ENCODE results near the gene PDGFC.

PDGFC gene

DNA sequence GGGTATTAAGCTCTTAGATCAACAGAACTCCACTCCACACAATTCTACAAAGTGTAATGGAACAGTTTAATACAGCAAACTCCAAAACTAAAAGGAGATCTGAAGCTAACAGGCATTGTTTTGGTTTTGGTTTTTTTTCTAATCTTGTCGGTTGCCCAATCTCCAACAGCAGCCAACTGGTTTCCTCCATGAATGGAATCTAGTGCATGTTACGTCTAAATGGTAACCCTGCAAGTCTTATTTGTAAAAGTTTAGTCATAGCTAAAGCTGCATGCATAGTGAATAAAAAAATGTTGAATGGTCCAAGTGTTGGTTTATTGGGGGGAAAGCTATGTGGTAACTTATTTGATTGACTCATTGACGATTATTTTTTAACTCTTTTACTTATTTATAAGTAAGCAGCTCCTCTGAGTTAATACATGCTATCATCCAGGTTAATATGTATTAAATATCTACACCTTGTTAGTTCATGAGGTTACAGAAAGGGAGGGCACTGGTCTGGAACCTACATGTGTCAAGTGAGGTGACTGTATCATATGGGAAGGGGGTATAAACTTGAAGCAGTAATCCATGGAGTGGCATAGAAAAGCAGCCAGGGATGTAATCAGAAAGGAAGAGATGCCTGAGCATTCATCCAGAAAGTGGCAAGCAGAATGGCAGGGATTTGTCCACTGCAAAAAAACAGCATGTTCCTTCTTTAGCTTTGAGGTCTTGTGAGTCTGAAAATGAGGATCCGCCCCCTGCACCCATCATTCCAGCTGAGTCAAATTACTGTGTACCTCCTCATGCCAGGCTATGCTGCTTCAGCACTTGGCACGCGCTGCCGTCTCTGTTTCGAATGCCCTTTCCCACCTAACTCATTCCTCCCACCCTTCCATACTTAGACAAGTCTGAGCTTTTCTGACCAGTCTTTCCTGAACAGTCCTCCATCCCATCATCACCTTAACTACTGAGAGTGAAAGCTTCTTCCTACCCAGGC is 81.7 kb downstream of the PDGFC start:
- Histone ChIP-seq H2BK120ac (ENCODE audit: low read depth, low read length) (no peak overlapping the region), H2AK5ac (ENCODE audit: low read length) (no peak overlapping the region), H2BK15ac (replicated peaks; ENCODE audit: low read depth) (no peak overlapping the region), H3K4me3 (ENCODE audit: low read length) (no peak overlapping the region), H3K79me2 (ENCODE audit: control insufficient read depth, insufficient read depth, low read length) (no peaks in the 10 kb centered on the region), H2BK5ac (ENCODE audit: low read length) (no peak overlapping the region), H3K56ac (ENCODE audit: low read length) (no peak overlapping the region), H3K36me3 (ENCODE audit: control insufficient read depth, insufficient read depth, low read length) (no peaks in the 10 kb centered on the region), H3K4me1 (ENCODE audit: control insufficient read depth, low read depth, low read length) (no peaks in the 10 kb centered on the region), H3K18ac (ENCODE audit: low read length) (no peak overlapping the region), H3K9ac (ENCODE audit: low read length) (no peak overlapping the region), H3K4me2 (ENCODE audit: low read length) (no peak overlapping the region), H3K4ac (ENCODE audit: low read depth, low read length) (no peak overlapping the region), H3K79me1 (ENCODE audit: low read length) (no peaks in the 10 kb centered on the region), H3K23ac (ENCODE audit: low read length) (no peak overlapping the region), H4K8ac (ENCODE audit: low read depth, low read length) (no peak overlapping the region), H3K27me3 (ENCODE audit: insufficient read depth, low read length, poor library complexity) (no peaks in the 10 kb centered on the region), H4K5ac (ENCODE audit: low read length) (no peak overlapping the region), H3K27ac (ENCODE audit: low read depth, low read length) (no peak overlapping the region)
- no CpG with 5 or more reads among the region's 8 CpGs for WGBS (ENCODE audit: extremely low coverage, insufficient coverage, low lambda C conversion rate)
- no peak for DNase-seq

DNA sequence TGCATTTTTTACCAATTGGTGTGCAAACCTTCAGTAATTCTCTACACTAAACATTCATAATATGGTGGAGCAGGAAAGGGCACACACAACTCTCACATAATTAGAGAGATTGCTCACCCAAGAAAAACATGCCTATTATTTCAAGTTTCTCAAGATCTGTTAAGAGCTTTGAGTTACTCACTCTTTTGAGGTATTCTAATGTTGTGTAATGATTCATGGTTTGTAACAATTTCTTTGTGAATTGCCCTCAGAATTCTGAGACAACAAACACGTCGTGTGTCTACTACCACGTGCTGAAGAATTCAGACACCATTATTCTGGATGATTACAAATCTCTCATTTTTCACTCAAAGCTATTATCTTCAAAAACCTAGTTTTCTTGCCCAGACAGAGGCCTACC is 82.8 kb downstream of the PDGFC start:
- Histone ChIP-seq H3K18ac (ENCODE audit: low read length) (no peak overlapping the region), H3K79me2 (ENCODE audit: control insufficient read depth, insufficient read depth, low read length) (no peaks in the 10 kb centered on the region), H2BK15ac (replicated peaks; ENCODE audit: low read depth) (no peak overlapping the region), H3K4me1 (ENCODE audit: control insufficient read depth, low read depth, low read length) (no peaks in the 10 kb centered on the region), H3K23ac (ENCODE audit: low read length) (no peak overlapping the region), H2BK120ac (ENCODE audit: low read depth, low read length) (no peak overlapping the region), H3K4ac (ENCODE audit: low read depth, low read length) (no peak overlapping the region), H3K36me3 (ENCODE audit: control insufficient read depth, insufficient read depth, low read length) (no peaks in the 10 kb centered on the region), H3K56ac (ENCODE audit: low read length) (no peak overlapping the region), H3K9ac (ENCODE audit: low read length) (no peak overlapping the region), H3K4me3 (ENCODE audit: low read length) (no peak overlapping the region), H3K4me2 (ENCODE audit: low read length) (no peak overlapping the region), H2BK5ac (ENCODE audit: low read length) (no peak overlapping the region), H3K27me3 (ENCODE audit: insufficient read depth, low read length, poor library complexity) (no peaks in the 10 kb centered on the region), H4K5ac (ENCODE audit: low read length) (no peak overlapping the region), H3K79me1 (ENCODE audit: low read length) (no peaks in the 10 kb centered on the region), H3K27ac (ENCODE audit: low read depth, low read length) (no peak overlapping the region), H4K8ac (ENCODE audit: low read depth, low read length) (no peak overlapping the region), H2AK5ac (ENCODE audit: low read length) (no peak overlapping the region)
- DNase-seq = no peak
- no CpG with 5 or more reads among the region's 3 CpGs for WGBS (ENCODE audit: extremely low coverage, insufficient coverage, low lambda C conversion rate)

DNA sequence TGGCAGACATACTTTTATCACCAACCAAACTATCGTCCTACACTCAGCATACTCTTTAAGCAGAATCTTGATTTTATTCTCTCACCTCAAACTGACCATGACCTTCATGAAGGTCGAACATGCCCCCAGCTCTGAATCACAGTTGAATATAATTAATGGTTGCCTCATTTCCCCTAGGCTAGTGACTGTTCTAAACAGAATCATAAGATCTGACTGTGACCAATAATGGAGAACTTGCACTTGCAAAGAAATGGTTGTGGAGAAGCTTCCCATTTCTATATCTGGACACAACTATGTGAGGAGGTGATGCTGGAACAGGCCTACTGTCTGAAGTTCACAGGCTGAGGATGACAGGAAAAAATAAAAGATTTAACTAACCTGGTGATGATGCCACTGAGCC is 85.1 kb downstream of the PDGFC start:
- WGBS (ENCODE audit: extremely low coverage, insufficient coverage, low lambda C conversion rate) = no CpG with 5 or more reads among the region's 2 CpGs
- no peak overlapping the region for H3K27ac ChIP-seq (ENCODE audit: low read depth, low read length)
- no peak overlapping the region for H3K23ac ChIP-seq (ENCODE audit: low read length)
- H3K79me1 ChIP-seq (ENCODE audit: low read length) = no peaks in the 10 kb centered on the region
- DNase-seq = no peak
- H3K4me3 ChIP-seq (ENCODE audit: low read length) = no peak overlapping the region
- no peak overlapping the region for H2BK15ac ChIP-seq (replicated peaks; ENCODE audit: low read depth)
- H3K4ac ChIP-seq (ENCODE audit: low read depth, low read length) = no peak overlapping the region
- H4K5ac ChIP-seq (ENCODE audit: low read length) = no peak overlapping the region
- no peak overlapping the region for H3K56ac ChIP-seq (ENCODE audit: low read length)
- no peaks in the 10 kb centered on the region for H3K36me3 ChIP-seq (ENCODE audit: control insufficient read depth, insufficient read depth, low read length)
- H2AK5ac ChIP-seq (ENCODE audit: low read length) = no peak overlapping the region
- no peak overlapping the region for H2BK120ac ChIP-seq (ENCODE audit: low read depth, low read length)
- H3K9ac ChIP-seq (ENCODE audit: low read length) = no peak overlapping the region
- no peak overlapping the region for H4K8ac ChIP-seq (ENCODE audit: low read depth, low read length)
- H3K18ac ChIP-seq (ENCODE audit: low read length) = no peak overlapping the region
- H3K27me3 ChIP-seq (ENCODE audit: insufficient read depth, low read length, poor library complexity) = no peaks in the 10 kb centered on the region
- no peaks in the 10 kb centered on the region for H3K79me2 ChIP-seq (ENCODE audit: control insufficient read depth, insufficient read depth, low read length)
- no peak overlapping the region for H3K4me2 ChIP-seq (ENCODE audit: low read length)
- H3K4me1 ChIP-seq (ENCODE audit: control insufficient read depth, low read depth, low read length) = no peaks in the 10 kb centered on the region
- H2BK5ac ChIP-seq (ENCODE audit: low read length) = no peak overlapping the region

DNA sequence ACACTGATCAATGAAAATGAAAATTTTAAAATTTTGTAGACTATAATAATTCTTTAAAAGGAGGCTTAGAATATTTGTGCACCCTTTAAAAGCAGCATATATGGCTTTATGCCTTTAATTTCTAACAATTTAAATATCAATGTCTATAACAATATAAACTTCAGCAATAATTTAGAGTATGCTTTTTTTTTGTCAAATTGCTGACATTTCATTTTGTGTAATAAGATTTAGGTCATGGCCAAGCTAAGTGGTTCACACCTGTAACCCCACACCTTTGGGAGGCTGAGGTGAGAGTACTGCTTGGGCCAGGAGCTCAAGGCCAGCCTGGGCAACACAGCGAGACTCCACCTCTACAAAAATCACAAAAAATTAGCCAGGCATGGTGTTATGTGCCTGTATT is 86.2 kb downstream of the PDGFC start:
- no peak overlapping the region for H2BK5ac ChIP-seq (ENCODE audit: low read length)
- WGBS (ENCODE audit: extremely low coverage, insufficient coverage, low lambda C conversion rate) = no CpG with 5 or more reads among the region's 1 CpG
- no peak overlapping the region for H2BK15ac ChIP-seq (replicated peaks; ENCODE audit: low read depth)
- H3K4me3 ChIP-seq (ENCODE audit: low read length) = no peak overlapping the region
- H3K4me1 ChIP-seq (ENCODE audit: control insufficient read depth, low read depth, low read length) = no peaks in the 10 kb centered on the region
- H2AK5ac ChIP-seq (ENCODE audit: low read length) = no peak overlapping the region
- H3K18ac ChIP-seq (ENCODE audit: low read length) = no peak overlapping the region
- no peak overlapping the region for H4K5ac ChIP-seq (ENCODE audit: low read length)
- H4K8ac ChIP-seq (ENCODE audit: low read depth, low read length) = no peak overlapping the region
- H3K9ac ChIP-seq (ENCODE audit: low read length) = no peak overlapping the region
- no peaks in the 10 kb centered on the region for H3K36me3 ChIP-seq (ENCODE audit: control insufficient read depth, insufficient read depth, low read length)
- no peaks in the 10 kb centered on the region for H3K27me3 ChIP-seq (ENCODE audit: insufficient read depth, low read length, poor library complexity)
- no peaks in the 10 kb centered on the region for H3K79me1 ChIP-seq (ENCODE audit: low read length)
- H2BK120ac ChIP-seq (ENCODE audit: low read depth, low read length) = no peak overlapping the region
- DNase-seq = no peak
- H3K23ac ChIP-seq (ENCODE audit: low read length) = no peak overlapping the region
- H3K4ac ChIP-seq (ENCODE audit: low read depth, low read length) = no peak overlapping the region
- no peak overlapping the region for H3K4me2 ChIP-seq (ENCODE audit: low read length)
- no peaks in the 10 kb centered on the region for H3K79me2 ChIP-seq (ENCODE audit: control insufficient read depth, insufficient read depth, low read length)
- no peak overlapping the region for H3K27ac ChIP-seq (ENCODE audit: low read depth, low read length)
- no peak overlapping the region for H3K56ac ChIP-seq (ENCODE audit: low read length)

GRCh38 chr4:156884183-156884582 is 87.4 kb downstream of the PDGFC start:
- Histone ChIP-seq H2BK120ac (ENCODE audit: low read depth, low read length) (no peak overlapping the region), H3K79me2 (ENCODE audit: control insufficient read depth, insufficient read depth, low read length) (no peaks in the 10 kb centered on the region), H3K4ac (ENCODE audit: low read depth, low read length) (no peak overlapping the region), H2BK5ac (ENCODE audit: low read length) (no peak overlapping the region), H3K56ac (ENCODE audit: low read length) (no peak overlapping the region), H3K4me2 (ENCODE audit: low read length) (no peak overlapping the region), H3K27me3 (ENCODE audit: insufficient read depth, low read length, poor library complexity) (no peaks in the 10 kb centered on the region), H4K8ac (ENCODE audit: low read depth, low read length) (no peak overlapping the region), H3K9ac (ENCODE audit: low read length) (no peak overlapping the region), H2AK5ac (ENCODE audit: low read length) (no peak overlapping the region), H3K18ac (ENCODE audit: low read length) (no peak overlapping the region), H3K79me1 (ENCODE audit: low read length) (no peaks in the 10 kb centered on the region), H3K4me3 (ENCODE audit: low read length) (no peak overlapping the region), H4K5ac (ENCODE audit: low read length) (no peak overlapping the region), H3K23ac (ENCODE audit: low read length) (no peak overlapping the region), H2BK15ac (replicated peaks; ENCODE audit: low read depth) (no peak overlapping the region), H3K27ac (ENCODE audit: low read depth, low read length) (no peak overlapping the region), H3K4me1 (ENCODE audit: control insufficient read depth, low read depth, low read length) (no peaks in the 10 kb centered on the region), H3K36me3 (ENCODE audit: control insufficient read depth, insufficient read depth, low read length) (no peaks in the 10 kb centered on the region)
- DNase-seq = peak; percentile 4
- WGBS (ENCODE audit: extremely low coverage, insufficient coverage, low lambda C conversion rate) = no CpG with 5 or more reads among the region's 3 CpGs

- Histone ChIP-seq H2BK120ac (ENCODE audit: low read depth, low read length) (no peak overlapping the region), H3K27ac (ENCODE audit: low read depth, low read length) (no peak overlapping the region), H3K4me3 (ENCODE audit: low read length) (no peak overlapping the region)
These were observed 95.9 kb downstream of the PDGFC start for GRCh38 chr4:156875704-156876103.

More at GRCh38 chr4:156875704-156876103, 95.9 kb downstream of the PDGFC start:
- H3K9ac ChIP-seq (ENCODE audit: low read length) = no peak overlapping the region
- no peak overlapping the region for H3K4me2 ChIP-seq (ENCODE audit: low read length)
- H3K4ac ChIP-seq (ENCODE audit: low read depth, low read length) = no peak overlapping the region
- H3K36me3 ChIP-seq (ENCODE audit: control insufficient read depth, insufficient read depth, low read length) = no peaks in the 10 kb centered on the region
- H2BK15ac ChIP-seq (replicated peaks; ENCODE audit: low read depth) = no peak overlapping the region
- no peak overlapping the region for H3K23ac ChIP-seq (ENCODE audit: low read length)
- H3K4me1 ChIP-seq (ENCODE audit: control insufficient read depth, low read depth, low read length) = no peaks in the 10 kb centered on the region
- H4K8ac ChIP-seq (ENCODE audit: low read depth, low read length) = no peak overlapping the region
- no peaks in the 10 kb centered on the region for H3K79me2 ChIP-seq (ENCODE audit: control insufficient read depth, insufficient read depth, low read length)
- no peak overlapping the region for H4K5ac ChIP-seq (ENCODE audit: low read length)
- no CpG with 5 or more reads among the region's 3 CpGs for WGBS (ENCODE audit: extremely low coverage, insufficient coverage, low lambda C conversion rate)
- H2AK5ac ChIP-seq (ENCODE audit: low read length) = no peak overlapping the region
- no peak overlapping the region for H3K56ac ChIP-seq (ENCODE audit: low read length)
- no peaks in the 10 kb centered on the region for H3K27me3 ChIP-seq (ENCODE audit: insufficient read depth, low read length, poor library complexity)
- DNase-seq = no peak
- H3K18ac ChIP-seq (ENCODE audit: low read length) = no peak overlapping the region
- H3K79me1 ChIP-seq (ENCODE audit: low read length) = no peaks in the 10 kb centered on the region
- H2BK5ac ChIP-seq (ENCODE audit: low read length) = no peak overlapping the region
